Psoas muscle (tissue), 8 donors: ENCODE measurements around the gene HIRIP3. TPM values are rescaled to one million over a fixed set of nuclear protein-coding genes. Genes with fewer than 3 reads are reported as not detected.

Experiments
- ATAC-seq, 4 donors: fragments of 200-7000 bp; cut with Tn5 transposase; one replicate each; pipeline ENCODE4 v1.9.1; 2020; ENCODE audit warnings: moderate library complexity in 3 of 4, mild to moderate bottlenecking in 2 of 4
- DNase-seq, 2 donors: peaks; one replicate each; pipeline ENCODE4 v3.0.0-alpha.2; 2020
- H3K27ac ChIP-seq: fragments of 200-600 bp; one replicate; pipeline ENCODE4 v1.8.0; 2022
- H3K27me3 ChIP-seq, 3 donors: fragments of 200-600 bp in 1 of 3; one replicate each; pipeline versions ENCODE4 v1.6.1 to v1.8.0; 2013 to 2022; ENCODE audit warnings: low read length in 2 of 3, mild to moderate bottlenecking in 2 of 3, moderate library complexity in 1 of 3; ENCODE audit not compliant: insufficient read depth in 3 of 3
- H3K36me3 ChIP-seq, 2 donors: fragments of 200-600 bp in 1 of 2; one replicate each; pipeline versions ENCODE4 v1.6.1 to v1.8.0; 2013 to 2022; ENCODE audit warnings: low read depth in 1 of 2, mild to moderate bottlenecking in 1 of 2, moderate library complexity in 1 of 2; ENCODE audit not compliant: insufficient read depth in 1 of 2
- H3K4me1 ChIP-seq: fragments of 200-600 bp; one replicate; pipeline ENCODE4 v1.8.0; 2022
- H3K4me3 ChIP-seq: fragments of 200-600 bp; one replicate; pipeline ENCODE4 v1.8.0; 2022; ENCODE audit warnings: mild to moderate bottlenecking
- H3K9me3 ChIP-seq: fragments of 200-600 bp; one replicate; pipeline ENCODE4 v1.8.0; 2022
- CTCF ChIP-seq: fragments of 200-600 bp; IDR thresholded peaks from one replicate; pipeline ENCODE4 v1.8.0; 2022; ENCODE audit warnings: antibody characterized with exemption
- WGBS, 3 donors: extraction: QIAGEN DNeasy Blood & Tissue Kit; methylation state at CpG; one replicate each; pipeline versions ENCODE4 v1.1.6 to v1.1.7; 2013; 5-methylcytosine and 5-hydroxymethylcytosine counted together
- intact Hi-C, 2 donors: fragments of 100-400 bp; cut with DNase I; formaldehyde crosslinking; loops; one replicate each; pipeline versions ENCODE4 v1.11.0 to v1.14.2; 2022
- polyA plus RNA-seq, 3 donors: library from polyadenylated mRNA; stranded (reverse); fragments of 200-250 nt; gene quantifications; one replicate each; pipeline ENCODE4 v1.2.3, GENCODE V29; 2013
- total RNA-seq, 4 donors: library from RNA; stranded (reverse); fragmentation: NEBNext Ultra II Directional in 2 of 4; extraction: Animal tissue kit (Norgen Biotek cat#: 25700) in 2 of 4; gene quantifications; one replicate each; pipeline versions ENCODE4 v1.2.1 to v1.2.4, GENCODE V29; 2021 to 2023
- donor health status: healthy with polysubstance abuse.
- donor health status: DM: no; HTN: no; CAD: no; lungs with moderate emphysema.
- donor health status: Bipolar disorder and iron deficiency.
- donor health status: healthy.
- donor health status: DM: yes; HTN: yes; CAD: no.
- donor health status: DM: no; HTN: no; CAD: no.
- donor health status: DM: no; HTN: no; CAD: no.
- donor health status: DM: yes; HTN: yes; CAD: no.

Gene HIRIP3
- total and polyA plus RNA-seq, 7 donors, result 18.5 to 62.5 (median 21.6) TPM

GRCh38 chr16:29999605-30000004, 4.2 kb upstream of the HIRIP3 start:
- Histone ChIP-seq H3K9me3 (no peaks in the 10 kb centered on the region), H3K27ac (no peak overlapping the region), H3K27me3 (no peaks in the 10 kb centered on the region), H3K36me3 (peaks cover 0 to 39% of the 10 kb centered on the region in 2 donors), H3K4me3 (no peak overlapping the region), H3K4me1 (peaks cover 13% of the 10 kb centered on the region)
- WGBS, 3 donors, result 86 to 89% (median 89%) methylated on average over 6 of the region's 6 CpGs
- ATAC-seq, result no peak
- no peak for DNase-seq
- intact Hi-C loops, result loop anchor here (5.0 kb wide), 3 partner anchors 42 to 297 kb away; partner anchors contain the start of gene KIF22 (in 1 of the 2)
- TF ChIP-seq CTCF, result no peak

- no peaks in the 10 kb centered on the region for H3K27me3 ChIP-seq
- H3K36me3 ChIP-seq, result peaks cover 3 to 56% of the 10 kb centered on the region in 2 donors
- H3K27ac ChIP-seq, result peak overlapping the region; percentile 99
- no peaks in the 10 kb centered on the region for H3K9me3 ChIP-seq
- peaks cover 21% of the 10 kb centered on the region for H3K4me1 ChIP-seq
- WGBS, 3 donors, result 20 to 26% (median 21%) methylated on average over 9 of the region's 9 CpGs
- ATAC-seq, result no peak
- TF ChIP-seq CTCF, result no peak
- peak overlapping the region; percentile 86 for H3K4me3 ChIP-seq
- intact Hi-C loops, result no loop called here
- no peak for DNase-seq
Observed at GRCh38 chr16:29996766-29997250, 1.4 kb upstream of the HIRIP3 start.

- Histone ChIP-seq H3K27ac (peak within 1 kb of the TSS; percentile 99), H3K27me3 (no peaks in the 10 kb centered on the region), H3K4me3 (peak within 1 kb of the TSS; percentile 86), H3K9me3 (no peaks in the 10 kb centered on the region), H3K4me1 (peaks cover 21% of the 10 kb centered on the region), H3K36me3 (peaks cover 3 to 61% of the 10 kb centered on the region in 2 donors)
- ATAC-seq, result peak; percentile 98 to 99 (median 98)
- intact Hi-C loops, result loop anchor here in 1 of 2 donors (2.0 kb wide), 1 partner anchor 21 kb away; no protein-coding TSS in a partner anchor
- peak; percentile 99 to 100 for DNase-seq
- 0% methylated on average over 64 to 65 of the region's 65 CpGs for WGBS, 3 donors
- TF ChIP-seq CTCF, result no peak
Observed at GRCh38 chr16:29995911-29996765, 721 bp upstream of the HIRIP3 start, which contains the start of gene INO80E. INO80E (plus strand) TSS chr16:29996241; CDS start chr16:29996311, 70 bp downstream.

GRCh38 chr16:29994600-29995323, 655 bp downstream of the HIRIP3 start:
- ATAC-seq, result peak; percentile 26 to 55 (median 42)
- intact Hi-C loops, result loop anchor here (1.0 to 2.0 kb wide), 2 partner anchors 18 to 20 kb away; no protein-coding TSS in a partner anchor
- peak overlapping the region; percentile 86 for H3K4me3 ChIP-seq
- no peaks in the 10 kb centered on the region for H3K27me3 ChIP-seq
- peak in 1 of 2 donors; percentile 41 for DNase-seq
- peaks cover 21% of the 10 kb centered on the region for H3K4me1 ChIP-seq
- WGBS, 3 donors, result 8 to 10% (median 8%) methylated on average over 24 of the region's 24 CpGs
- H3K9me3 ChIP-seq, result no peaks in the 10 kb centered on the region
- H3K27ac ChIP-seq, result peak overlapping the region; percentile 99
- no peak for TF ChIP-seq CTCF
- H3K36me3 ChIP-seq, result peaks cover 3 to 61% of the 10 kb centered on the region in 2 donors
